Osteoblast (primary cell): ENCODE data around the gene KLHL2. TPM values are rescaled to one million over a fixed set of nuclear protein-coding genes. Genes with fewer than 3 reads are reported as not detected.
"Not testable (repeated sequence)": the region's sequence is repeated elsewhere in the genome, so short reads cannot be mapped to it uniquely, and the experiment has no call there.

Experiments
- DNase-seq: peaks from one replicate; pipeline ENCODE4 v3.0.0; 2011; ENCODE audit warnings: low spot score, mixed read lengths; ENCODE audit not compliant: insufficient read length; ENCODE audit errors: missing footprints
- H2AFZ ChIP-seq: 2 replicates; pipeline ENCODE4 v1.6.0; 2011; ENCODE audit warnings: mild to moderate bottlenecking, low read length
- H3K27ac ChIP-seq: 2 replicates; pipeline ENCODE4 v1.5.1; 2011; ENCODE audit warnings: mild to moderate bottlenecking, low read depth, low read length, moderate library complexity
- H3K27me3 ChIP-seq: 2 replicates; pipeline ENCODE4 v1.6.0; 2012; ENCODE audit warnings: mild to moderate bottlenecking, control low read depth, inconsistent platforms, low read length, moderate library complexity; ENCODE audit not compliant: insufficient read depth
- H3K36me3 ChIP-seq: 2 replicates; pipeline ENCODE4 v1.5.1; 2011; ENCODE audit warnings: mild to moderate bottlenecking, low read length, control low read depth, moderate library complexity; ENCODE audit not compliant: insufficient read depth
- H3K4me1 ChIP-seq: 2 replicates; pipeline ENCODE4 v1.5.1; 2011; ENCODE audit warnings: mild to moderate bottlenecking, low read length, control low read depth, moderate library complexity; ENCODE audit not compliant: insufficient read depth
- H3K4me2 ChIP-seq: 2 replicates; pipeline ENCODE4 v1.6.0; 2011; ENCODE audit warnings: mild to moderate bottlenecking, low read length; ENCODE audit not compliant: insufficient read depth
- H3K4me3 ChIP-seq: fragments of 200-600 bp; sonication (generic); 3 replicates; pipeline ENCODE4 v1.5.1; 2012; ENCODE audit warnings: mild to moderate bottlenecking, low read length, inconsistent platforms; ENCODE audit not compliant: insufficient read depth
- H3K79me2 ChIP-seq: 2 replicates; pipeline ENCODE4 v1.6.0; 2012; ENCODE audit warnings: mild to moderate bottlenecking, low read length, control low read depth, inconsistent platforms; ENCODE audit not compliant: insufficient read depth
- H3K9me3 ChIP-seq: 2 replicates; pipeline ENCODE4 v1.5.1; 2011; ENCODE audit warnings: low read depth, low read length, control low read depth
- H4K20me1 ChIP-seq: 2 replicates; pipeline ENCODE4 v1.6.0; 2012; ENCODE audit warnings: mild to moderate bottlenecking, low read length, control low read depth; ENCODE audit not compliant: insufficient read depth
- total RNA-seq: library from RNA; depleted of rRNA; stranded (reverse); fragments of >200 nt; gene quantifications from 2 replicates; pipeline ENCODE4 v1.2.3, GENCODE V29; 2012
- TF ChIP-seq, protein P1 (sequence below): IDR thresholded peaks from 2 replicates; pipeline ENCODE4 v1.5.1; 2011; ENCODE audit warnings: mild to moderate bottlenecking, low read depth, low read length, moderate library complexity; ENCODE audit errors: extremely low read depth

Gene KLHL2
- total RNA-seq, 1 donor, result 13.4 TPM

DNA sequence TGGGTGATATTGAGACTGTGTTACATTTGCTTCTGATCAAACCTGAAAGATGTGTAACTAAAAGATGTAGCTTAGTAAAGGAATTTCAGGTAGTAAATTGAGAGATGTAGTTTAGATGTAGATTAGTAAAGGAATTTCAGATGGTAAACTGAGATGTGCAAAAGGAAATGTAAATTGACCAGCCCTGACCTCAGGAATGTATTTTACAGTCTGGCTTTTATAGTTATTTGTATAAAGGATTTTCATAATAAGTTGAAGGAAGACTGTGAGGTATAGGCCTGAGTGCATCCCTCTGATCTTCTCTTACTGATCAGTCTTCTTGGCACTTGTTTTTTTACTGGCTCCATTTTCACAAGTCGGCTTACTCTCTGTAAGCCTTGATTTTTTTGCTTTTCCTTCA lies 3.2 kb downstream of the KLHL2 start:
- Histone ChIP-seq H2AFZ (no peak overlapping the region), H3K4me3 (no peak overlapping the region), H3K79me2 (peaks cover 31% of the 10 kb centered on the region), H4K20me1 (no peaks in the 10 kb centered on the region), H3K27ac (no peak overlapping the region), H3K4me2 (no peak overlapping the region), H3K9me3 (no peaks in the 10 kb centered on the region), H3K4me1 (peaks cover 15% of the 10 kb centered on the region), H3K36me3 (no peaks in the 10 kb centered on the region), H3K27me3 (no peaks in the 10 kb centered on the region)
- DNase-seq, result no peak
- TF ChIP-seq, protein P1, sequence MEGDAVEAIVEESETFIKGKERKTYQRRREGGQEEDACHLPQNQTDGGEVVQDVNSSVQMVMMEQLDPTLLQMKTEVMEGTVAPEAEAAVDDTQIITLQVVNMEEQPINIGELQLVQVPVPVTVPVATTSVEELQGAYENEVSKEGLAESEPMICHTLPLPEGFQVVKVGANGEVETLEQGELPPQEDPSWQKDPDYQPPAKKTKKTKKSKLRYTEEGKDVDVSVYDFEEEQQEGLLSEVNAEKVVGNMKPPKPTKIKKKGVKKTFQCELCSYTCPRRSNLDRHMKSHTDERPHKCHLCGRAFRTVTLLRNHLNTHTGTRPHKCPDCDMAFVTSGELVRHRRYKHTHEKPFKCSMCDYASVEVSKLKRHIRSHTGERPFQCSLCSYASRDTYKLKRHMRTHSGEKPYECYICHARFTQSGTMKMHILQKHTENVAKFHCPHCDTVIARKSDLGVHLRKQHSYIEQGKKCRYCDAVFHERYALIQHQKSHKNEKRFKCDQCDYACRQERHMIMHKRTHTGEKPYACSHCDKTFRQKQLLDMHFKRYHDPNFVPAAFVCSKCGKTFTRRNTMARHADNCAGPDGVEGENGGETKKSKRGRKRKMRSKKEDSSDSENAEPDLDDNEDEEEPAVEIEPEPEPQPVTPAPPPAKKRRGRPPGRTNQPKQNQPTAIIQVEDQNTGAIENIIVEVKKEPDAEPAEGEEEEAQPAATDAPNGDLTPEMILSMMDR, result no peak

DNA sequence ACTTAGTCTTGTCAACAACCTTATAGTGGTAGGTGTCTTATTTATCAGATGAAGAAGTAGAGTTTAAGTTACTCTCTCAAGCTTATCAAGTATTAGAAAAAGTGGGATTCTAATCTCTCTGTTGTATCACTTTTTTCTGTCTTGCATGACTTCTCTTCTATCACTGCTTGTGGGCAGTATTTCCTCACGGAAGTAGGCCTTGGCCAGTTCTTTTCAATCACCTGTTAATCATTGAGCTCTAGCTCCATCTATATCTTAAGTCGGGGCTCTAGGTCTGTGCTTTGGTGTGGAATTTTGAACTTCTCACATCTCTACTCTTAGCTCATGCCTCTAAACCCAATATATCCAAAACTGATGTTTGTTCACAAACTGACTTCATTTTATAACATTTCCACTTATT lies 5.3 kb downstream of the KLHL2 start:
- not testable (repeated sequence) for H3K4me2 ChIP-seq, H3K4me3 ChIP-seq, H3K36me3 ChIP-seq, H3K9me3 ChIP-seq, H3K27me3 ChIP-seq, H3K27ac ChIP-seq, DNase-seq, H4K20me1 ChIP-seq, H2AFZ ChIP-seq
- peaks cover 35% of the 10 kb centered on the region for H3K79me2 ChIP-seq
- H3K4me1 ChIP-seq, result peaks cover 11% of the 10 kb centered on the region

DNA sequence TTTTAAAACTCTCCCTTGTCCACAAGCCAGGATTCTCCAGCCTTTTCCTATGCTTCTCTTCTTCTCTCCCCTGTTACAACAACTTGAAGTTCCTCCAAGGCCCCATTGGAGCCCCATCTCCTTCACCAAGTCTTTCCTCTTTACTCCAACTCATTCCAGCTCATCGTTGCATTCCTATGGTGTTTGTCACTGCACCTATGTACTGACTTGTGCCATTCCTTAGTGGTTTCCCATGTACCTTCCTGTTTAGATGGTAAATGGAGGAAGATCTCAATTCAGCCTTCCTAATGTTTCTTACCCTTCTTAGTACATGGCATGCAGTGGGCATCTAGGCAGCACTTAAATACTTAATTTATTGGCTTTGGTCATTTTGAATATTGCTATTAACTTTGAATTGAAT lies 6.0 kb downstream of the KLHL2 start:
- peaks cover 32% of the 10 kb centered on the region for H3K79me2 ChIP-seq
- DNase-seq, H2AFZ ChIP-seq, H3K27ac ChIP-seq, H4K20me1 ChIP-seq, H3K36me3 ChIP-seq, H3K4me3 ChIP-seq, H3K27me3 ChIP-seq, H3K9me3 ChIP-seq, H3K4me2 ChIP-seq, H3K4me1 ChIP-seq: not testable (repeated sequence)

GRCh38 chr4:165213991-165214709 lies 6.8 kb downstream of the KLHL2 start:
- not testable (repeated sequence) for H3K9me3 ChIP-seq, H3K27me3 ChIP-seq, H3K36me3 ChIP-seq, H2AFZ ChIP-seq, H3K4me1 ChIP-seq, H3K27ac ChIP-seq, DNase-seq, H3K4me2 ChIP-seq, H3K4me3 ChIP-seq, H4K20me1 ChIP-seq
- H3K79me2 ChIP-seq, result peaks cover 28% of the 10 kb centered on the region

- H3K4me3 ChIP-seq, H3K4me2 ChIP-seq, H3K27ac ChIP-seq, H3K36me3 ChIP-seq, H3K27me3 ChIP-seq, DNase-seq, H3K9me3 ChIP-seq, H4K20me1 ChIP-seq, H2AFZ ChIP-seq, H3K4me1 ChIP-seq: not testable (repeated sequence)
- peaks cover 19% of the 10 kb centered on the region for H3K79me2 ChIP-seq
These were observed 7.8 kb downstream of the KLHL2 start for GRCh38 chr4:165215034-165215751.

- H3K27me3 ChIP-seq, H3K4me3 ChIP-seq, H3K4me2 ChIP-seq, H2AFZ ChIP-seq, H3K9me3 ChIP-seq, H3K4me1 ChIP-seq, DNase-seq, H4K20me1 ChIP-seq, H3K27ac ChIP-seq, H3K36me3 ChIP-seq: not testable (repeated sequence)
- peaks cover 13% of the 10 kb centered on the region for H3K79me2 ChIP-seq
These were observed 8.6 kb downstream of the KLHL2 start for GRCh38 chr4:165215761-165216487.
